EL (cell line): ENCODE data around the gene RNASE9.
A peak's percentile ranks its signal among the peaks of the same experiment; 100 is the strongest.
"Not testable (repeated sequence)": the region's sequence is repeated elsewhere in the genome, so short reads cannot be mapped to it uniquely, and the experiment has no call there.

Experiments
- DNase-seq: peaks from one replicate; pipeline ENCODE4 v3.0.0-alpha.2; 2016

RNASE9 gene

GRCh38 chr14:20560961-20561360 lies at the start of gene RNASE9:
RNASE9 (minus strand) TSS chr14:20561047.
- DNase-seq, result no peak

GRCh38 chr14:20610002-20610765 lies 49.3 kb upstream of the RNASE9 start:
- DNase-seq, result peak; percentile 83

GRCh38 chr14:20609215-20610001 lies 48.6 kb upstream of the RNASE9 start:
- DNase-seq, result peak; percentile 90

DNA sequence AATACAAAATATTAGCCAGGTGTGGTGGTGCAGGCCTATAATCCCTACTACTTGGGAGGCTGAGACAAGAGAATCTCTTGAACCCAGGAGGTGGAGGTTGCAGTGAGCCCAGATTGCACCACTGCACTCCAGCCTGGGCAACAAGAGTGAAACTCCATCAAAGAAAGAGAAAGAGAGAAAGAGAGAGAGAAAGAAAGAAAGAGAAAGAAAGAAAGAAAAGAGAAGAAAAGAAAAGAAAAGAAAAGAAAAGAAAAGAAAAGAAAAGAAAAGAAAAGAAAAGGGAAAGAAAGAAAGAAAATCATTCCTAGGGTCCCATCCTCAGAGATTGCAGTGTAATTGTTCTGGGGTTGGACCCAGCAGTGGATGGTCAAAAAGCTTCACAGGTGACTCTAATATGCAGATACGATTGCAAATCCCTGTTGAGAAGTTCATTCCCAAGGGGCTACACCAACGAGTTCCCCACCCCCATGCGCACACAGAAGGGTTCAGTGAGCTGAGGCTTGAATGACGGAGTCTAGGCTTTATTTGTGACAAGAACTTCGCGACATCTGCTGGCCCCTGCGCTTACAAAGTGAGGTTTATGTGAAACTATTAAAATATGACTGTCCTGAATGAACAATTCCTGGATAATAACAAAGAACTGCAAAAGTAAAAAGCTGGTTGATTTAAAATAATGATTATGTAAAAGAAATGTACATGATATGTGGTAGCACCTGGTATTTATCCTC lies 47.7 kb upstream of the RNASE9 start:
- no peak for DNase-seq

DNA sequence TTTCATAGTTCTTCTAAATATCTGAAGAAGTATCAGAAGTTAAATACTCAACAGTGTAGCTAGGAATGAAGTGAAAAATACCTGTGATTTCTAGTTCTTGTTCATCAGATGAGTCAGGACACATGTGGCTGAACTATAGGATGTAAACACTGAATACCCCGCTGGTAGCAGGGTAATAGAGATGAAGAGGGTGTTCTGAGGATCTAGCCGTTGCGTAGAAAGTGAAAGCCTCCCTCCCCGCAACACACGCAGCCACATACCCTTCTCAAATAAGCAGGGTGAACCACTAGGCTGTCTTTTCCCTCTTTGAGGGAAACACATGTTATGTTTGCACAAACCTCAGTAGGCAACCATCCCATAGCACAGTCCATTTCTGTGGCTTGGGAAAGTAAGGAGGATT lies 46.8 kb upstream of the RNASE9 start:
- DNase-seq, result no peak

DNA sequence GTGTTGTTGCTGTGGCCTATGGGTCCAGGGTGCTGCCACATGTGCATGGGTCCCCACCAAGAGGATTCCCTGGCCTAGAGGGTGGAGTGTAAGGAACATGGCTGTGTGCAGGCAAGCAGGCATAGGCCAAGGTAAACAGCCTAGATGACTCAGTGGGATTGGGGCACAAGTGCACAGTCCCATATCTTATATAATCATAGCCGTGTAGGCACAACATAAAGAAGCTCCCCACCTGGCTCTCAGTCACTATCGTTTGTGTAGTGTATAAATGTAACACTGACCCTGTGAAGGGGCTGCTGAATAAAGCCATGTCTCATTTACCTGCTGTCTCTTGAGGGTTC lies 46.0 kb upstream of the RNASE9 start:
- DNase-seq, result no peak

DNA sequence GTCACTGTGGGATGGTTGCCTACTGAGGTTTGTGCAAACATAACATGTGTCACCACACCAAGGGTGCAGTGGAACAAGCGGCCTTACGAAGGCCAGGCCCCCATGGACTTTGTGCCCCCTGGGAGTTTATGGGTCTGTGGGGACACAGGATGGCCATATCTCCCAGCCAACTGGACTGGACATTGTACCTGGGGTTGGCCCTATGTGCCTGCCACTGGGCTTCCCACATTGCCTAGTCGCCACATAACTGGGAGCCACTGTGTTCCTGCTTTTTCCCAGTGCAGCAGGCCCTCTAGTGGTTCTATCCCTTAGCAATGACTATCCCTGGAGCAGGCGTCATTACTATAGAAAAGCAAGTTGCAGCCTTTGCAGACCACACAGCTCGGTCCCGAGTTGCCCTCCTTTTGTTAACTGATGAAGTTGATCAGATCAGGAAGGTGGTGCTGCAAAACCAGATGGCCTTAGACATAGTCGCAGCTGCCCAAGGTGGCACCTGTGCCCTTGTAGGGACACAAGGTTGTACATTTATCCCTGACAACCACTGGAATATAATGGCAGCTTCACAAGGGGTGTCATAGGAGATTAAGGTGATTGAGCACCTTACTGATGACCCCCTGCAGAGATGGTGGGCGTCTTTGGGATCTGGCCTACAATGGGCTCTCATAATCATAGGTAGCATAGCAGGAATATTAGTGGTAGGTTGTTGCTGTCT lies 45.5 kb upstream of the RNASE9 start:
- peak; percentile 37 for DNase-seq

DNA sequence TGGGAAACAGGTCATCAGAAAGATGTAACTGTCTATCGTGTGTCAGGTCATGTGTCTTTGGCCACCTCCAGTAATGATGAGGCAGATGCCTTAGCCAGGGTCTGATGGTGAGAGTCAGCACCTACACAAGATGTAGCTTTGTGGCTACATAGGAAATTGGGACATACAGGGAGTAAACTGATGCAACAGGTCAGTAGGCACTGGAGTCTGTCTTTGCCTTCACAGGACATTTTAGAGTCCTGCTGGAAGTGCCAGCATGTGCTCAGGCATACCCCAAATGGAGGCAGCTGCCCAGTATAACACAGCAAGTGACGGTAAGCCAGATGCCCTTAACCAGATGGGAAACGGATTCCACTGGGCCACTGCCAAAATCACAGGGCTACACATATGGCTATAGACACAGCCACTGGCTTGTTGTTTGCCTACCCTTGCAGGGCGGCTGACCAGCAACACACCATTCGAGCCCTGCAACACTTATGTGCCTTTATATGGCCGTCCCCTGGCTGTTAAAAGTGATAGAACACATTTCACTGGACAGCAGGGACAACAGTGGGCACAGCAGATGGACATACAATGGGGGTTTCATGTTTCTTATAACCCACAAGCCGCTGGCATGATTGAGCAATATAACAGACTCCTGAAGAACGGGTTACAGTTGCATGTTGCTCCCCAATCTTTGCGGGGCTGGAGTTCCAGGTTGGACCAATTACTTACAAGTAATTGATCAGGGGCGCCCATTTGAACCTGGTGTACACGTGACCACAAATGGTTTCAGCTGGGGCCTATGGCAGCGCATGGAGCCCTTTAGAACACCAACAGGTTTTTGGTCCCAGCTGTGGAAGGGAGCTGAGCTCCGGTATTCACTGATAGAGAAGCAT lies 43.2 kb upstream of the RNASE9 start:
- no peak for DNase-seq

DNA sequence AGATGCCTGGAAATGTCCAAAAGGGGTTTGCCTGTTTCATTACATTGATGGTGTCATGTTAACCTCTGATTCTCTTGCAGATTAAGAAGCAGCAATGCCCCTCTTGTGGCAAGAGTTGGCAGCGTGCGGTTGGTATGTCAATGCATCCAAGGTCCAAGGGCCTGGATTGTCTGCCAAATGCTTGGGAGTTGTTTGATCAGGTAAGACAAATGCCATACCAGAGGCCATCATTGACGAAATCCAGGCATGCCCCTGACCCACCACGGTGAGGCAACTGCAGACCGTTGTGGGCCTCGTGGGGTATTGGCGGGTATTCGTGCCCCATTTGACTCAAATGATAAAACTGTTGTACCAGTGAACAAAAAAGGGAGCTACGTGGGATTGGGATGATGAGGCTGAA lies 41.7 kb upstream of the RNASE9 start:
- no peak for DNase-seq

DNA sequence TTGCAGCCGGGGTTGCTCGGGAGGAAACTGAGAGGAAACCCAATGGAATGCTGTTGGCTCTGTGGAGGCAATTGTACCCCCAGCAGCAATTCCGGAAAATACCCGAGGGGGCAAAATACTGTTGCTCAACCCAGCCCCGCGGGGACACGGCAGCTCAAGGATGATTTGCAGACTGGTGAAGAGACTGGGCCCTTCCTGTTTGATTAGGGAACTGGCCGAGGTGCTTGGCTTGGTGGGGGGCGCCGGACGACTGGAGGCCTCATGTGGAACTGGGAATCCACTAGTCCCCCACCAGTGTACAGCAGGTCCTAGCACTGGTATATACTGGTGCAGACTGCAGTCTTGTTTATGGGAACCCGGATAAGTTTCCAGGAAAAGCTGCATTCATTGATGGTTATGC lies 40.7 kb upstream of the RNASE9 start:
- DNase-seq, result no peak

DNA sequence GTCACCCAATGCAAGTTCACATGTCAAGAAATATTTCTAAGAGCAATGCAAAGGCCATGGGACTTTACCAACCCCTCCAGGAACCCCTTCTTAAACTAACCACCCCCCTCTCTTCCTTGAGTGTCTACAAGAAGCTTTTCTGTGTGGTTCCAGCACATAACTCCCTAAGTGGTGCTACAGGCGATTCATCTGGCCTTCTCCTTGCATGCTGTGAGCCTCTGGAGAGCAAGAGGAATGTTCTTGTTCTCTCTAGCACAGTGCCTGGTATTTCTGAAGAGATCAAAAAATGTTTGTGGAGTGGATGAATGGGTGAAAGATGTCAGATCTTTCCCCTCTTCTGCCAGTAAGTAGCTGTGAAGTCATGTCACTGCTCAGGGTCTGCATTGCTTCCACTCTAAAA lies 36.3 kb upstream of the RNASE9 start:
- DNase-seq, result no peak

- DNase-seq, result not testable (repeated sequence)
Observed at GRCh38 chr14:20595726-20596125, 34.9 kb upstream of the RNASE9 start.

DNA sequence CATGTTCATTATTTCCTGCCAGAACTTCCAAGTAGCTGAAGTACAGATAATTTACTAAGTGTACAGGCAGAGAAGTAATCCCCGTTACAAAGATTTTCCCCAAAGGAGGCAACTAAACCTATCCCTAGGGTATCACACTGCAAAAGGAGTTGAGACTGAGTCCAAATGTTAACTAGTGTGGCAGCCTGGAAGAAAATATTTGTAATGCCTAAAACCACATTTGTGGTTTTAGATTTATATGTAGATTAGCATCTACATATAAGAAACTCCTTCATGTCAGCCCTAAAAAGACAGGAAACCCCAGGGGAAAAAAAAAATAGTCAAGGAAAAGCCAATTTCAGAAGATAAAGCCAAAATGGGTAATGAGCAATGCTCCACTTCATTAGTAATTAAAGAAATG lies 31.7 kb upstream of the RNASE9 start:
- no peak for DNase-seq

GRCh38 chr14:20591235-20591634 lies 30.4 kb upstream of the RNASE9 start, which contains the start of gene RNASE12:
RNASE12 (minus strand) TSS chr14:20591376; CDS start chr14:20590723, 653 bp downstream.
- no peak for DNase-seq

- DNase-seq, result no peak
Observed at GRCh38 chr14:20587489-20588154, 26.8 kb upstream of the RNASE9 start, which contains the start of gene RNASE11. RNASE11 (minus strand) TSS chr14:20588001.

- no peak for DNase-seq
Observed at GRCh38 chr14:20583908-20584307, 23.1 kb upstream of the RNASE9 start.

DNA sequence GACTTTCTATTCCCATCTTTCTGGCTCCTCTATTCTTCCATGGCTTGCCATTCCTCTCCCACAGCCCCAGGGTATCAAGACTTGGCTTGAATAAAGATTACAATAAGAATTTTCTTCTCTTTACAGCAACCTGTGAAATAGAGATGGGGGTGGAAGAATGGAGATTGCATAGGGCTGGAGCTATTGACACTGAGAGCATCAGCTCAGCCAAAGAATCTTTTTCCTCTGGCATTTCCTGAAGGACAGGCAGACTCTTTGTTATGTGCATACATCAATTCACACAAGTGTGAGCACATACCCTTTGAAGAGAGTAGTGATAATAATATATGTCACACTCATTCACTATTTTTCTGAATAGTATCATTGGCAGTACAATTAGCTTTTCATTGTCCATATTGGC lies 22.3 kb upstream of the RNASE9 start:
- no peak for DNase-seq

DNA sequence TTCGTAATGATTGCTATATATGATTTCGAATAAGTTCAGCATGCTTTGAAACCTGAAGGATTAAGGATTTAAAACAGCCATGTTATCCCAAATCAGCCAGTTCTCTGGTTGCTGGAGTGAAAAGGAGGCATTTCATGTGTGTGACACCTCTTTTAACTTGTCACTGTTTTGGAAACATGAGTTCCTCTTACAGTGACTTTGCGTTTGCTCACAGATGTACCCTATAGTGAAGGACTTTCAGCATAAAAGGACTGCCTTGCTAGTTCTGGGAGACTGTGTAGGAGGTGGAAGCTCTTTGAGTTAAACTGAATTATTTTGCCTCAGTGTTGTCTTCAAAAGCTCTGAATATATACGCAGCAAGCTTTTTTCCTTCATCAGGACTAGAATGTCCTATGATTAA lies 19.4 kb upstream of the RNASE9 start:
- DNase-seq, result no peak

- DNase-seq, result no peak
Observed at GRCh38 chr14:20578784-20579502, 18.1 kb upstream of the RNASE9 start.

GRCh38 chr14:20578325-20578724 lies 17.5 kb upstream of the RNASE9 start:
- DNase-seq, result no peak
